Muscle of leg (tissue), 11 donors: ENCODE results near the gene RNF181. TPM values are rescaled to one million over a fixed set of nuclear protein-coding genes. Genes with fewer than 3 reads are reported as not detected.
"Not testable (repeated sequence)": the region's sequence is repeated elsewhere in the genome, so short reads cannot be mapped to it uniquely, and the experiment has no call there.

Source experiments
- DNase-seq: peaks from one replicate; pipeline ENCODE4 v3.0.0; 2013
- H3K27ac ChIP-seq: one replicate; pipeline ENCODE4 v1.5.1; 2013; ENCODE audit warnings: mild to moderate bottlenecking, low read length, control low read depth
- H3K27me3 ChIP-seq: one replicate; pipeline ENCODE4 v1.6.1; 2013; ENCODE audit warnings: low read length; ENCODE audit not compliant: control insufficient read depth, insufficient read depth
- H3K36me3 ChIP-seq: one replicate; pipeline ENCODE4 v1.6.1; 2013; ENCODE audit warnings: low read length; ENCODE audit not compliant: control insufficient read depth, insufficient read depth
- H3K4me1 ChIP-seq: one replicate; pipeline ENCODE4 v1.6.1; 2013; ENCODE audit warnings: low read length; ENCODE audit not compliant: control insufficient read depth, insufficient read depth
- H3K4me3 ChIP-seq: one replicate; pipeline ENCODE4 v1.5.1; 2013; ENCODE audit warnings: low read length, control low read depth
- H3K9me3 ChIP-seq: replicated peaks from 2 replicates; pipeline ENCODE4 v1.6.1; 2013; ENCODE audit warnings: low read depth, low read length; ENCODE audit not compliant: control insufficient read depth
- WGBS: methylation state at CpG from one replicate; pipeline ENCODE4 v1.1.5; 2013; ENCODE audit warnings: missing lambda C conversion rate; ENCODE audit not compliant: insufficient coverage; 5-methylcytosine and 5-hydroxymethylcytosine counted together
- polyA plus RNA-seq, 8 donors: library from polyadenylated mRNA; unstranded; fragments of 120-200 nt; gene quantifications; one replicate each; pipeline versions ENCODE4 v1.2.1 to v1.2.3, GENCODE V29; 2013; ENCODE audit warnings: inconsistent platforms in 1 of 8, low replicate concordance in 1 of 8; ENCODE audit not compliant: insufficient read length in 8 of 8, insufficient read depth in 1 of 8
- total RNA-seq: library from RNA; stranded (reverse); fragments of 120-200 nt; gene quantifications from one replicate; pipeline ENCODE4 v1.2.4, GENCODE V29; 2013

RNF181 gene
- total and polyA plus RNA-seq, 9 donors: 53.9 to 109 (median 60.3) TPM

DNA sequence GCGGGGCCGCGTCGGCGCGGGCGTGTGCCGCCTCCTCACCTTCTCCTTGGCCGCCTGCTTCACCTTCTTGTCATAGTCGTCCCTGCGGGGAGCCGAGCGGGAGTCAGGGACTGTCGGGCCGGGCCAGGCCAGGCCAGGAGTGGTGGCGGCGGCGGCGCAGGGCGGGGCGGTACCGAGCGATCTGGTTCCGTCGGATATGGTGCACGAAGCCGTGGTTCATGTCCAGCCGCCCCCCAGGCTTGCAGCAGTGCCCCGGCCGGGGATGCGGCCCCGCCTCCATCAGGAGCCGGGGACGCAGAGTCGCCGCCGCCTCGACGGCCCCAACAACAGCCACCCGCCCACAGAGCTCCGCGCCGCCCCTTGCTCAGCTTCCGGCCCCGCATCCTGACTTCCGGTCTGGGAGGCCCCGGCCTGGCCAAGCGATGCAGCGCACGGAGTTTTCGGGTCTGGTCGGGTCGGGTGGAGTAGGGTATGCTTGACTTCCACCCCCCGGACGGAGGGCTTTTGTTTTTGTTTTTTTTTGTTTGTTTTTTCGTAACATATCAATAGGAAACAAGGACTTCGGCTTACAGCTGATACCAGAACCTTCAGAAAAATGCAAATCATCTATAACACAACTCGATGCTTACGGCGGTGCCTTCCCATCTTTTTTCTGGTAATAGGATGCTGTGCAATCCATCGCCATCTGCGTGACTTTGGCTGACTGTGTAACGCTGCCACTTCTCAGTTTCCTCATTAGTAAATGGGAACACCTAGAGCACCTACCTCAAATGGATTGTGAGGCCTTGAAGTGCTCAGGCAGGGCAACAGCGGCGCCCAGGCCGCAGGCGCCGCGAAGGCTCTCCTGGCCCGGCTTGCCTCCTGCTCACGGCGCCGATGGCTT is 16.4 kb downstream of the RNF181 start, which contains the start of gene C2orf68:
TSS of gene C2orf68 (minus strand) at position 362 of the 883 bp plus-strand sequence. CDS start at position 280, 82 bp downstream.
- peaks cover 19% of the 10 kb centered on the region for H3K4me1 ChIP-seq
- 0% methylated on average over 46 of the region's 73 CpGs for WGBS

DNA sequence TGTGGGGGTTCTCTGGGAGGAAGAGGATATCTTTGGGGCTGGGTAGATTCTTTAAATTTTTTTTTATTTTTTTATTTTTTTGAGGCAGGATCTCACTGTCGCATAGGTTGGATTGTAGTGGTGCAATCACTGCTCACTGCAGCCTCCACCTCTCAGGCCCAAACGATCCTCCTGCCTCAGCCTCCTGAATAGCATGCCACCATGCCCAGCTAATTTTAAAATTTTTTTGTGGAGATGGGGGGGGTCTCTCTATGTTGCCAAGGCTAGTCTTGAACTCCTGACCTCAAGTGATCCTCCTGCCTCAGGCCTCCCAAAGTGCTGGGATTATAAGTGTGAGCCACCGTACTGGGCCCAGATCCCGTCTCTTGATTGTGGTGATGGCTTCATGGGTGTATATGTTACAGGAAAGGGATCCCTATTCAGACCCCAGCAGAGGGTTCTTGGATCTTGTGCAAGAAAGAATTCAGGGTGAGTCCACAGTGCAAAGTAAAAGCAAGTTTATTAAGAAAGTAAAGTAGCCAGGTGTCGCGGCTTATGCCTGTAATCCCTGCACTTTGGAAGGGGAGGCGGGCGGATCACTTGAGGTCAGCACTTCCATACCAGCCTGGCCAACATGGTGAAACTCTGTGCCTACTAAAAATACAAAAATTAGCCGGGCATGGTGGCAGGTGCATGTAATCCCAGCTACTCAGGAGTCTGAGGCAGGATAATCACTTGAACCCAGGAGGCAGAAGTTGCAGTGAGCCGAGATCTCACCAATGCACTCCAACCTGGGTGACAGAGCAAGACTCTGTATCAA is 18.4 kb downstream of the RNF181 start:
- Histone ChIP-seq H3K4me3 (no peak overlapping the region), H3K9me3 (no peaks in the 10 kb centered on the region), H3K4me1 (peaks cover 27% of the 10 kb centered on the region), H3K27ac (no peak overlapping the region), H3K36me3 (peaks cover 15% of the 10 kb centered on the region), H3K27me3 (no peaks in the 10 kb centered on the region)
- no peak for DNase-seq
- 73% methylated on average over 5 of the region's 10 CpGs for WGBS

More for the DNA sequence above, 16.4 kb downstream of the RNF181 start, which contains the start of gene C2orf68:
- peaks cover 30% of the 10 kb centered on the region for H3K36me3 ChIP-seq
- H3K27ac ChIP-seq: peak within 1 kb of the TSS; percentile 95
- H3K27me3 ChIP-seq: no peaks in the 10 kb centered on the region
- no peaks in the 10 kb centered on the region for H3K9me3 ChIP-seq
- DNase-seq: peak; percentile 97
- peak within 1 kb of the TSS; percentile 85 for H3K4me3 ChIP-seq

DNA sequence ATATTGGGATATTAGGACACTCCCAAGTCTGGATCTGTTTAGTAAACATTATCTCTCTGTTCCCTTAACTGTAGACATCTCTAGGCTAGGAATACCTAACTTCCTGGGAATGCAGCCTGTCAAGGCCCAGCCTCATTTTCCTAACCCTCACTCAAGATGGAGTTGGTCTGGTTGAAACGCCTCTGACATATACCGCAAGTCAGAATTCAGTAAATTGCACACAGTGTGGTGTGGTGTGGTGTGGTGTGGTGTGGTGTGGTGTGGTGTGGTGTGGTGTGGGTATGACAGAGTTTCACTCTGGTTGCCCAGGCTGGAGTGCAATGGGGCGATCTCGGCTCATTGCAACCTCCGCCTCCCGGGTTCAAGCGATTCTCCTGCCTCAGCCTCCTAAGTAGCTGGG is 19.2 kb downstream of the RNF181 start:
- WGBS: 100% methylated on average over 5 of the region's 7 CpGs
- not testable (repeated sequence) for H3K27ac ChIP-seq, H3K27me3 ChIP-seq, DNase-seq, H3K9me3 ChIP-seq, H3K4me3 ChIP-seq
- Histone ChIP-seq H3K4me1 (peaks cover 25% of the 10 kb centered on the region), H3K36me3 (peaks cover 12% of the 10 kb centered on the region)

DNA sequence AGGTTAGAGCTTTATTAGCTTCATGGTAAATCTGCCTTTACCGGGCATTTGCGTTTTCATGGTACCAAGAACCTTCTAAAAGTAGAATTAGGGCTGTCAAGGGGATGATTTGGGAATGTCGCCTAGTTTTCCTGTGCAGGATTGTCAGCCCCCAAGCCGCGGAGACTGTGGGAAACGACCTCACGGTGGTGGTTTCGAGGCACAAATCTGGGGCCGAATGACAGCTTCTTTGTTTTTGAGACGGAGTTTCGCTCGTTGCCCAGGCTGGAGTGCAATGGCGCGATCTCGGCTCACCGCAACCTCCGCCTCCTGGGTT is 19.8 kb downstream of the RNF181 start:
- DNase-seq: no peak
- WGBS: 83% methylated on average over 12 of the region's 17 CpGs
- peaks cover 13% of the 10 kb centered on the region for H3K36me3 ChIP-seq
- H3K4me1 ChIP-seq: peaks cover 24% of the 10 kb centered on the region
- no peak overlapping the region for H3K4me3 ChIP-seq
- H3K9me3 ChIP-seq: no peaks in the 10 kb centered on the region
- no peak overlapping the region for H3K27ac ChIP-seq
- H3K27me3 ChIP-seq: no peaks in the 10 kb centered on the region

DNA sequence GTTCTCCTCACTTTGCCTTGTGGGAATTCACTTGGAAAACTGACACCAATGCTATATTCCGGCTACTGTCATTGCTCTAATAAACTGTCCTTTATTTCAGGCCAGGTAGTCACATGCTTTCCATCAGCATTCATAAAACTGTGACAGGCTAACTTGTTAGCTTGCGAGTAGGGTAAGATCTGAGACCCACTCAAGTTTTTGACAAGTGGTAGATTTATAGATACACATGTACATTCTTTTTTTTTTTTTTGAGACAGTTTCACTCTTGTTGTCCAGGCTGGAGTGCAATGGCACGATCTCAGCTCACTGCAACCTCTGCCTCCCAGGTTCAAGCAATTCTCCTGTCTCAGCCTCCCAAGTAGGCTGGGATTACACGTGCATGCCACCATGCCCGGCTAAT is 22.2 kb downstream of the RNF181 start:
- H3K9me3 ChIP-seq, H3K27ac ChIP-seq, H3K4me3 ChIP-seq, DNase-seq, H3K27me3 ChIP-seq: not testable (repeated sequence)
- Histone ChIP-seq H3K4me1 (peaks cover 14% of the 10 kb centered on the region), H3K36me3 (peaks cover 27% of the 10 kb centered on the region)
- no CpG with 5 or more reads among the region's 5 CpGs for WGBS

DNA sequence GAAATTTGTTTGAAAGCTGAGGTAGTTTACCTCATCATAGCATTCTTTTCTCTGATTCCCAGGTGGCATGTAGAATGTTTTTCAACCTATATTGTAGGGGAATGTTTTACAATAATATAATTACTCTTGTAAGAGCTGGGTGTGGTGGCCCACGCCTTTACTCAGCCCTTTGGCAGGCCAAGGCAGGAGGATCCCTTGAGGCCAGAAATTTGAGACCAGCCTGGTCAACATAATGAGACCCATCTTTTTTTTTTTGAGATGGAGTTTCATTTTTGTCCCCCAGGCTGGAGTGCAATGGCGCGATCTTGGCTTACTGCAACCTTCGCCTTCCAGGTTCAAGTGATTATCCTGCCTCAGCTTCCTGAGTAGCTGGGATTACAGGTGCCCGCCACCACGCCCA is 24.1 kb downstream of the RNF181 start:
- no peak for DNase-seq
- no peaks in the 10 kb centered on the region for H3K9me3 ChIP-seq
- H3K36me3 ChIP-seq: peaks cover 42% of the 10 kb centered on the region
- no peak overlapping the region for H3K4me3 ChIP-seq
- peaks cover 14% of the 10 kb centered on the region for H3K4me1 ChIP-seq
- no peaks in the 10 kb centered on the region for H3K27me3 ChIP-seq
- no CpG with 5 or more reads among the region's 6 CpGs for WGBS
- H3K27ac ChIP-seq: no peak overlapping the region

DNA sequence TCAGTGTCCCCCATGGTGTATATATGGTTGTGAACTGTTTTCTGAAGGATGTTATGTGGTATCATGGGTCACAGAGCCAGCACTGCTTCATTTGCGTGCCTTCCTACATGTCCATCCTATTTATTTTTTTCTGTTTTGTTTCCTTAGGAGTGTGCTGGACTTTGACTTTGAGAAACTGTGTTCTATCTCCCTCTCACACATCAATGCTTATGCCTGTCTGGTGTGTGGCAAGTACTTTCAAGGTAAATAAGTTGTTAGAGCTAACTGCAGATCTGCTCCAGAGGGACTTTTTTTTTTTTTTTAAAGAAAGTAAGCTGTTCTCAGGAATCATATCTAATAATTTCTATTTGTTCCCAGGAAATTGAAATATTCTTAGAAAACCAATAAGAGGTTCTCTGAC is 25.8 kb downstream of the RNF181 start:
- no peaks in the 10 kb centered on the region for H3K9me3 ChIP-seq
- no CpG with 5 or more reads among the region's 1 CpG for WGBS

DNA sequence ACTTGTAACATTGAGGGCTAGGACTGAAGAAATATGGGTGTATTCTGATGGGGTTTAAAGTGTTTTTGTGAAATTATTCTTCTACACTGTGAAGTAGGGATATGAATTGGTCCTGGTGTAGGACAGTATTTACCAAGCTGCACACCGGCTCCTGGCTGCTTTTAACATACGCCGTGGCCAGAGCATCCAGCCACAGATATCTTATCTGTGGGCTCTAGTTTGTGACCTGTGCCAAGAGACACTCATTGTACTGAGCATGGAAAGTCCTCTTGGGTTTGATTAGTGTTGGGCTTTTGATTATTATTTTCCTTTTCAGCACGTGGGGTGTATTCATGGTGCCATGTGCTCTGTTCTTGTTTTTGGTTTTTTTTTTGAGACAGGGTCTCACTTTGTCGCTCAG is 28.4 kb downstream of the RNF181 start:
- Histone ChIP-seq H3K4me3 (no peak overlapping the region), H3K27me3 (no peaks in the 10 kb centered on the region), H3K4me1 (no peaks in the 10 kb centered on the region), H3K27ac (no peak overlapping the region), H3K9me3 (no peaks in the 10 kb centered on the region), H3K36me3 (peaks cover 72% of the 10 kb centered on the region)
- 96% methylated on average over 4 of the region's 5 CpGs for WGBS
- no peak for DNase-seq

More for the DNA sequence above, 25.8 kb downstream of the RNF181 start:
- no peak overlapping the region for H3K4me3 ChIP-seq
- H3K4me1 ChIP-seq: peaks cover 10% of the 10 kb centered on the region
- H3K36me3 ChIP-seq: peaks cover 57% of the 10 kb centered on the region
- no peaks in the 10 kb centered on the region for H3K27me3 ChIP-seq
- no peak overlapping the region for H3K27ac ChIP-seq
- no peak for DNase-seq

DNA sequence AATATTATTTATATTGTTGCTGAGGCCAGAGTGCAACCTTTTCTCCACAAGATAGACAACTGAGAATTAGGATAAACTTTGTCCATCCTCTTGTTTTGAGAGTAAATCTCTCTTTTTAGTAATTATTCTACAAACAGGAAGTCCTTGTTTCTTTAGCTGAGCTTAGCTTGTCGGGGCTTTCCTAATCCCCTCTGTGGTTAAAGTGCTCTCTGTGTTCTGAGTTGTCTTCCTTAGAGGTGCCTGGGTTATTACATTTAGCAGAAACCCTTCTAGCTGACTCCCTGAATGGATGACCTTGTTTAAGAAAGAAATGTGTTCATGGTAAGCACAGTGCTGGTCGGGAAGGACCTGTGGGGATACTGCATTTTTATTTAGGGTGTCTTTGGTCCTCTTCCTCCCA is 33.1 kb downstream of the RNF181 start:
- H3K4me1 ChIP-seq: no peaks in the 10 kb centered on the region
- H3K36me3 ChIP-seq: peaks cover 76% of the 10 kb centered on the region
- no peaks in the 10 kb centered on the region for H3K9me3 ChIP-seq
- H3K27ac ChIP-seq: no peak overlapping the region
- no peak for DNase-seq
- H3K4me3 ChIP-seq: no peak overlapping the region
- no CpG with 5 or more reads among the region's 2 CpGs for WGBS
- H3K27me3 ChIP-seq: no peaks in the 10 kb centered on the region

DNA sequence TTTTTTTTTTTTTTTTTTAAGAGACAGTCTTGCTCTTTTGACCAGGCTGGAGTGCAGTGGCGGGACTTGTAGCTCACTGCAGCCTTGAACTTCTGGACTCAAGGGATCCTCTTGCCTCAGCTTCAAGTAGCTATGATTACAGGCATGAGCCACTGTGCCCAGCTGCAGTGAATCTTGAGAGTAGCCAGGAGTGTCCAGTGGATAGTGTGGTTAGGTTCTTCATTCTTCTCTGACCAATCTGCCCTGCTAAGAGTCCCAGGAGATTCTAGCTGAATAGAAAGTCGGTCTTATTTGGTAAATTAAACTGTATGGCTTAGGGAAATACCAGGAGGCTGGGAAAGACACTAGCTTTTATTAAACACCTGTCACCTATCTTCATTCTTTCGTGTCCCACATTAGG is 35.8 kb downstream of the RNF181 start:
- Histone ChIP-seq H3K9me3 (no peaks in the 10 kb centered on the region), H3K27ac (no peak overlapping the region), H3K4me1 (no peaks in the 10 kb centered on the region), H3K27me3 (no peaks in the 10 kb centered on the region), H3K4me3 (no peak overlapping the region), H3K36me3 (peaks cover 75% of the 10 kb centered on the region)
- DNase-seq: no peak
- WGBS: no CpG with 5 or more reads among the region's 3 CpGs
